LNCaP clone FGC (cell line): ENCODE results near the gene GABRD.

Experiments used
- DNase-seq: peaks from one replicate; pipeline ENCODE4 v3.0.0-alpha.2; 2011; ENCODE audit warnings: low read depth
- H3K4me3 ChIP-seq: 2 replicates; pipeline ENCODE4 v1.5.1; 2011; ENCODE audit warnings: mild to moderate bottlenecking, low read depth, low read length, control low read depth
- TF ChIP-seq, protein P1 (sequence below): IDR thresholded peaks from 2 replicates; pipeline ENCODE4 v1.5.1; 2012; ENCODE audit warnings: mild to moderate bottlenecking; ENCODE audit not compliant: control insufficient read depth, insufficient read depth; ENCODE audit errors: extremely low read depth

Gene GABRD, protein sequence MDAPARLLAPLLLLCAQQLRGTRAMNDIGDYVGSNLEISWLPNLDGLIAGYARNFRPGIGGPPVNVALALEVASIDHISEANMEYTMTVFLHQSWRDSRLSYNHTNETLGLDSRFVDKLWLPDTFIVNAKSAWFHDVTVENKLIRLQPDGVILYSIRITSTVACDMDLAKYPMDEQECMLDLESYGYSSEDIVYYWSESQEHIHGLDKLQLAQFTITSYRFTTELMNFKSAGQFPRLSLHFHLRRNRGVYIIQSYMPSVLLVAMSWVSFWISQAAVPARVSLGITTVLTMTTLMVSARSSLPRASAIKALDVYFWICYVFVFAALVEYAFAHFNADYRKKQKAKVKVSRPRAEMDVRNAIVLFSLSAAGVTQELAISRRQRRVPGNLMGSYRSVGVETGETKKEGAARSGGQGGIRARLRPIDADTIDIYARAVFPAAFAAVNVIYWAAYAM

DNA sequence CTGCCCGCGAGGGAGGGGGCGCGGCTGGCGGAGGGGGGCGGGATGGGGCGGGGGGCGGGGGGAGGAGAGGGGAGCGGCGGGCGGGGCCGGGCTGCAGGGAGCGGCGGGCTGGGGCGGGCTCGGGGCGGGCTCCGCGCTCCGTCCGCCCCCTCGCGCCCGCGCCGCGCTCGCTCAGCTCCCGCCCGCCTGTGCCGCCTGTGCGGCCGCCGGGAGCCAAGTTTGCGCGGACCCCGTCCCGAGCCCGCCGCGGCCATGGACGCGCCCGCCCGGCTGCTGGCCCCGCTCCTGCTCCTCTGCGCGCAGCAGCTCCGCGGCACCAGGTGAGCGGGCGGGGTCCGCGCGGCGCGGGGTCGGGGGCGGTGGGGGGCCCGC is at the start of gene GABRD:
GABRD (plus strand) TSS at position 174 of the 372 bp plus-strand sequence; CDS start at position 253, 79 bp downstream.
- TF ChIP-seq, protein P1, sequence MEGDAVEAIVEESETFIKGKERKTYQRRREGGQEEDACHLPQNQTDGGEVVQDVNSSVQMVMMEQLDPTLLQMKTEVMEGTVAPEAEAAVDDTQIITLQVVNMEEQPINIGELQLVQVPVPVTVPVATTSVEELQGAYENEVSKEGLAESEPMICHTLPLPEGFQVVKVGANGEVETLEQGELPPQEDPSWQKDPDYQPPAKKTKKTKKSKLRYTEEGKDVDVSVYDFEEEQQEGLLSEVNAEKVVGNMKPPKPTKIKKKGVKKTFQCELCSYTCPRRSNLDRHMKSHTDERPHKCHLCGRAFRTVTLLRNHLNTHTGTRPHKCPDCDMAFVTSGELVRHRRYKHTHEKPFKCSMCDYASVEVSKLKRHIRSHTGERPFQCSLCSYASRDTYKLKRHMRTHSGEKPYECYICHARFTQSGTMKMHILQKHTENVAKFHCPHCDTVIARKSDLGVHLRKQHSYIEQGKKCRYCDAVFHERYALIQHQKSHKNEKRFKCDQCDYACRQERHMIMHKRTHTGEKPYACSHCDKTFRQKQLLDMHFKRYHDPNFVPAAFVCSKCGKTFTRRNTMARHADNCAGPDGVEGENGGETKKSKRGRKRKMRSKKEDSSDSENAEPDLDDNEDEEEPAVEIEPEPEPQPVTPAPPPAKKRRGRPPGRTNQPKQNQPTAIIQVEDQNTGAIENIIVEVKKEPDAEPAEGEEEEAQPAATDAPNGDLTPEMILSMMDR: no peak
- no peak within 1 kb of the TSS for H3K4me3 ChIP-seq
- no peak for DNase-seq

DNA sequence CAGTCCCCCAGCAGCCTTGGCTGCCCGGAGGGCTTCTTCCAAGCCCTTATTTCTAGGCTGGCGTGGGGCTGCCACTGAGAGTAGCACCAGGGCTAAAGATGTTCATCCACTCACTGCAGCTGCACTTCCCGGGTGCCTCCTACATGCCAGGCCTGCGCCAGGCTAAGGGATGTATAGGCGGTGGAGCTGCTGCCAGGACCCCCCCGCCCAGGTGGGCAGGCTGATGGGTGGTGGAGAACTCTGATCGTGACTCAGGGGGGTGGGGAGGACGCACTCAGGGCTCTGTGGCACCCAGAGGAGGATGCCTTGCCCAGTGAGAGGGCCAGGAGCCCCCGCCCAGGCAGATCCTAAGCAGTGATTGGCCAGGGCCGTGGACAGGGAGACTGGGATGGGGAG is 49.6 kb upstream of the GABRD start:
- H3K4me3 ChIP-seq: no peak overlapping the region
- no peak for DNase-seq
- TF ChIP-seq, protein P1: no peak

DNA sequence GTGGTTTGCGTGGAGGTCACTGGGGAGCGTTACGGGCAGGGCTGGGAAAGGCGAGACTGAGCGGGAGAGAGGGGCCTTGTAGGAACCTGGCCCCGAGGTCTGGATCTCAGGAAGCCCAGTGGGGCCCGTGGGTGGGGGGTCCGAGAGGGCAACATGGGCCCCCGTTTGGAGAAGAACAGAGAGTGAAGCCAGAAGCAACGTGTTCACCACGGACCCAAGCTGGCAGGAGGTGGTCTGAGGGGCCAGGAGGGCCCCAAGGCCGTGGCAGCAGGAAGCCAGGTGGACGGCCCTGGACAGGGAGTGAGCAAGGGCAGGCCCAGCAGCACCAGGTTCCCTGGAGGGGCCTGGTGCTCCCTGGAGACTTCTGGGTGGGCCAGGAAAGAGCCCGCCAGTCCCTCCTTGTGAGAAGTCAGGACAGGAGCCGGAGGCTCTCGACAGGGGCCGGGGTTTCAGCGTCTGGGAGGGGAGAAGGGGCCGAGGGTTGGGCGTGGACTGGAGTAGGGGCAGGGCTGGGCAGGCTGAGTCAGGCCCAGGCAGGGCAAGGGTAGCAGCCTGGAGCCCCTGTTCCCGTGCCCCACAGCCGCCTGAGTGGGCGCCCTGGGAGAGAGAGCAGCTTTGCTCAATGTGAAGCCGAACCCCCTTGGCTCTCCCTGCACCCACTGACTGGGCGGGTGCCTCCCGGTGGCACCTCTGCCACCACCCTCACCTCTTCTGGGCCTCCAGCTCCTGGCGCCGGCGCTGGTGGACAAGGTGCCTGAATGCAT is 49.0 kb upstream of the GABRD start:
- TF ChIP-seq, protein P1: no peak
- no peak overlapping the region for H3K4me3 ChIP-seq
- DNase-seq: no peak

DNA sequence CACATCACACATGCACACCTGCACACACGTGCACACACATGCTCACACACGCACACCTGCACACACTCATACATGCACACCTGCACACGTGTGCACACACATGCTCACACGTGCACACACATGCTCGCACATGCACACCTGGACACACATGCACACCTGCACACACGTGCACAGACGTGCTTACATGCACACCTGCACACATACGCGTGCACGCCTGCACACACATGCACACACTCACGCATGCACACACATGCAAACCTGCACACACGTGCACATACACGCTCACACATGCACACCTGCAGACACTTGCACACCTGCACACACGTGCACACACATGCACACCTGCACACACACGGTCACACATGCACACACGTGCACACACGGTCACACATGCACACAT is 48.1 kb upstream of the GABRD start:
- TF ChIP-seq, protein P1: no peak
- H3K4me3 ChIP-seq: no peak overlapping the region
- DNase-seq: no peak

DNA sequence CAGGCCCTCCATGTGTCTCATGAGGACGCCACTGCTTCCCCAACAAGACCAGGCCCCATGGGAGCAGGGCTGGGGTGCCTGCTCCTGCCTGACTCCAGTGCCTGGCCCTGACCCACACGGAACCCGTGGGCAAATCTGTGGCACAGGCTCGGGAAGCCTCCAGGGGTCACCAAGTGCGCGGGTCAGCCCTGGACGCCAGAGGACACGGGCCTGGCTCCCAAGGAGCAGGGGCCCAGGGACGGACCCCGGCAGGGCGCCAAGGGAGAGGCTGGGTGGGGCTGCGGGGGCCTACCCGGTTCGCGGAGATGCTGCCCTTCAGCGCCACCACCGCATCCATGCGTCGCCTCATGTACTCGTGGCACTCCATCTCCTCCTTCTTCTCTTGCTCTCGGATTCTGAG is 47.5 kb upstream of the GABRD start:
- TF ChIP-seq, protein P1: no peak
- no peak overlapping the region for H3K4me3 ChIP-seq
- no peak for DNase-seq

DNA sequence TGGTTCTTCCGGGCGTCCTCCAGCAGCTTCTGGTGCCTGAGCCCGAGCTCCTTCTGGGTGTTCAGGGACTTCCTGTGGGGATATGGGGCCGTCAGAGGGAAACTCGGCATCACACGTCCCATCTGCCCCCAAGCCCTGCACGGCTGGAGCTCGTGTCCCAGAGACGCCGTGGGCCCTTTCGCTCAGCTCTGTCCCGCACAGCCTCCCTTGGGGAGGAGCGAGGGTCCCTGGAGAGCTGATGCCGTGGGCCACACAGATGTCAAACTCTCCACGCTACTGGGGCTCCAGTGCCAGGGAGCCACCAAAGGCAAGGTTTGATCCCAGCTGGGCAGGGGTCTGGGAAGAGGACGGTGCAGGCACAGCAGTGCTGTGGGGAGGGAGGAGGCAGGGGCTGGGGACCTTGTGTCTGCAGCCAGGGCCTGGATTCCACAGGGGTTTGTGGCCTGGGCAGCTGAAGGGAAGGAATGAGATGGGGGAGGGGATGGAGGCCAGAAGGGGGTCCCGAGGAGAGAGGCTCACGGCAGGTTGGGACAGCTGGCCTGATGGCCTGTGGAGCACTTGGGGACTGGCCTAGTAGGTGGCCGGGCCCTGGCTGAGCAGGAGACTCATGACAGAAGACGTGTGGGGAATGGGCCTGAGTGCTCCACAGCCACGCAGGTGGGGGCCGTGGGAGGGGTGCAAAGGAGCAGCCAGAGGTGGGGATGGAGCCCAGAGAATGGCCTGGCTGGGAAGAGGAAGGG is 46.0 kb upstream of the GABRD start:
- H3K4me3 ChIP-seq: no peak overlapping the region
- DNase-seq: no peak
- TF ChIP-seq, protein P1: no peak
